Activated T-cell treated with anti-CD3 and anti-CD28 coated beads, Interleukin-2, amount 50 U/mL, for 24 hours (primary cell): ENCODE data around the gene CDK9.

Source experiments
- DNase-seq: peaks from one replicate; pipeline ENCODE4 v3.0.0-alpha.2; 2020
- H3K27ac Mint-ChIP-seq: 2 replicates; pipeline ENCODE4 v1.8.0; 2020; ENCODE audit warnings: mild to moderate bottlenecking, mixed read lengths
- H3K27me3 Mint-ChIP-seq: 2 replicates; pipeline ENCODE4 v1.8.0; 2020; ENCODE audit warnings: mixed read lengths
- H3K36me3 Mint-ChIP-seq: 2 replicates; pipeline ENCODE4 v1.8.0; 2020; ENCODE audit warnings: low read depth, mixed read lengths
- H3K4me1 Mint-ChIP-seq: 2 replicates; pipeline ENCODE4 v1.8.0; 2020; ENCODE audit warnings: low read depth, mixed read lengths
- H3K4me3 Mint-ChIP-seq: 2 replicates; pipeline ENCODE4 v1.8.0; 2020; ENCODE audit warnings: mild to moderate bottlenecking, moderate library complexity, mixed read lengths
- H3K9me3 Mint-ChIP-seq: 2 replicates; pipeline ENCODE4 v1.8.0; 2020; ENCODE audit warnings: mixed read lengths

Gene CDK9

GRCh38 chr9:127801955-127802575, 16.2 kb downstream of the CDK9 start:
- H3K27me3 Mint-ChIP-seq, result no peaks in the 10 kb centered on the region
- H3K27ac Mint-ChIP-seq, result peak overlapping the region; percentile 88
- H3K4me3 Mint-ChIP-seq, result peak overlapping the region; percentile 76
- H3K36me3 Mint-ChIP-seq, result peaks cover 38% of the 10 kb centered on the region
- no peaks in the 10 kb centered on the region for H3K9me3 Mint-ChIP-seq
- H3K4me1 Mint-ChIP-seq, result peaks cover 40% of the 10 kb centered on the region
- no peak for DNase-seq

DNA sequence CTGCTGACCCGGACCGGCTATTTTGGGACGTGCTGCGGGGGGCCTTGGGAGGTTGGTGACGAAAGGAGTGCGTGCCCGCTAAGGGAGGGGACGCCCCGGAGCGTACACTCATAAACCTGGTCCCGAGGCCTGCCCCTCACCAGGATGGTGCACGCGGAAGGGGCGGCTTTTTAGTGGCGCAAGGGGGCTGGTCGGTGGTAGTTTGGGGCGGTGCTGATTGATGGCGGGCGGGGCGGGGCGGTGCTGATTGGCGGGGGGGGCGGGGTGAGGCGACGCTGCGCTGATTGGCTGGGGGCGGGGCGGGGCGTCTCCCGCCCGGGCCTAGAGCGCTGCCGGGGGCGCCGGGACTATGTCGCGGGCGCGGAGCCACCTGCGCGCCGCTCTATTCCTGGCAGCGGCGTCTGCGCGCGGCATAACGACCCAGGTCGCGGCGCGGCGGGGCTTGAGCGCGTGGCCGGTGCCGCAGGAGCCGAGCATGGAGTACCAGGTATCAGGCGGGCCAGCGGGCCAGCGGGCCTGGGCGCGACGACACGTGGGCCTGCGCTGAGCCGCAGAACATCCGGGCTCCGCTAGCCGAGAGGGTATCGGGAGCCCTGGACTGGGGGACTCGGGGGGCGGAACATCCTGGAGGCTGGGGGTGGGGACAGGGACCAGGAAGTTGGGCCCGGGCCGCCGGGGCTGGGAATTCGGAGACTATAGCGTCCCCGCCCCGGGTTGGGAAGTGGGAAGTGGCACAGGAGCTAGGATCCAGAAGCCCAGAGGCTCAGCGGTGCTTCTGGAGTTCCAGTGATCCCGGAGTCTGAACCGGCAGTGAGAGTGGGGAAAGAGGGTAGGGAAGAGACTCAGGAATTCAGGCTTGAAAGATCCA, 17.0 kb downstream of the CDK9 start, which contains the start of gene FPGS:
Gene FPGS, plus strand, starts transcription at position 307 of the 868 bp plus-strand sequence. Its CDS starts 43 bp downstream, at position 350.
- peak; percentile 89 for DNase-seq
- no peaks in the 10 kb centered on the region for H3K27me3 Mint-ChIP-seq
- H3K9me3 Mint-ChIP-seq, result no peaks in the 10 kb centered on the region
- peak within 1 kb of the TSS; percentile 99 for H3K27ac Mint-ChIP-seq
- H3K4me3 Mint-ChIP-seq, result peak within 1 kb of the TSS; percentile 99
- peaks cover 33% of the 10 kb centered on the region for H3K4me1 Mint-ChIP-seq
- H3K36me3 Mint-ChIP-seq, result peaks cover 46% of the 10 kb centered on the region

GRCh38 chr9:127803507-127804352, 17.9 kb downstream of the CDK9 start:
- peak; percentile 57 for DNase-seq
- Mint-ChIP-seq H3K27ac (peak overlapping the region; percentile 99), H3K4me3 (peak overlapping the region; percentile 99), H3K9me3 (no peaks in the 10 kb centered on the region), H3K27me3 (no peaks in the 10 kb centered on the region), H3K36me3 (peaks cover 55% of the 10 kb centered on the region), H3K4me1 (peaks cover 30% of the 10 kb centered on the region)

DNA sequence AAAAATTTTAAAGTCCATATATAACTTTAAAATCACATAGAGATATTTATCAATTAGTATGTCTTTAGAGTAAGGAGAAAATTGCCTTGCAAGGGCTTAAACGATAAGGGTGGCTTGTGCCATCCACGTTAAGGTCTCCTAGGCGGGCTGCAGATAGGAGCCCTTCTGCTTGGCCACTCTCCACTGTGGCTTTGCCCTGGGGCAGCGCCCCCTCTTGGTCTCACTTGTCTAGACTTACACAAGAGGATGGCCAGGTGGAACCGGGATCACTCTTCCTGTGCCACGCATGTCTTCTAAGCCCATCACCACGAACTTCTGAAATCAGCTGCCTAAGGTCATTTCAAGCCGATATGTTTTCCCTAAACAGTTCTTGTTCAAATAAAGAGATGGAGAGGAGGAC, 19.8 kb downstream of the CDK9 start:
- peak overlapping the region; percentile 78 for H3K27ac Mint-ChIP-seq
- no peak for DNase-seq
- H3K27me3 Mint-ChIP-seq, result no peaks in the 10 kb centered on the region
- no peaks in the 10 kb centered on the region for H3K9me3 Mint-ChIP-seq
- no peak overlapping the region for H3K4me3 Mint-ChIP-seq
- peaks cover 70% of the 10 kb centered on the region for H3K36me3 Mint-ChIP-seq
- peaks cover 29% of the 10 kb centered on the region for H3K4me1 Mint-ChIP-seq

GRCh38 chr9:127806871-127807270, 21.0 kb downstream of the CDK9 start:
- H3K27ac Mint-ChIP-seq, result peak overlapping the region; percentile 60
- no peaks in the 10 kb centered on the region for H3K27me3 Mint-ChIP-seq
- peaks cover 22% of the 10 kb centered on the region for H3K4me1 Mint-ChIP-seq
- peaks cover 80% of the 10 kb centered on the region for H3K36me3 Mint-ChIP-seq
- no peak overlapping the region for H3K4me3 Mint-ChIP-seq
- no peaks in the 10 kb centered on the region for H3K9me3 Mint-ChIP-seq
- DNase-seq, result no peak

GRCh38 chr9:127808347-127809001, 22.6 kb downstream of the CDK9 start:
- Mint-ChIP-seq H3K36me3 (peaks cover 89% of the 10 kb centered on the region), H3K27ac (peak overlapping the region; percentile 44), H3K4me1 (peaks cover 15% of the 10 kb centered on the region), H3K27me3 (no peaks in the 10 kb centered on the region), H3K9me3 (no peaks in the 10 kb centered on the region), H3K4me3 (no peak overlapping the region)
- DNase-seq, result no peak

DNA sequence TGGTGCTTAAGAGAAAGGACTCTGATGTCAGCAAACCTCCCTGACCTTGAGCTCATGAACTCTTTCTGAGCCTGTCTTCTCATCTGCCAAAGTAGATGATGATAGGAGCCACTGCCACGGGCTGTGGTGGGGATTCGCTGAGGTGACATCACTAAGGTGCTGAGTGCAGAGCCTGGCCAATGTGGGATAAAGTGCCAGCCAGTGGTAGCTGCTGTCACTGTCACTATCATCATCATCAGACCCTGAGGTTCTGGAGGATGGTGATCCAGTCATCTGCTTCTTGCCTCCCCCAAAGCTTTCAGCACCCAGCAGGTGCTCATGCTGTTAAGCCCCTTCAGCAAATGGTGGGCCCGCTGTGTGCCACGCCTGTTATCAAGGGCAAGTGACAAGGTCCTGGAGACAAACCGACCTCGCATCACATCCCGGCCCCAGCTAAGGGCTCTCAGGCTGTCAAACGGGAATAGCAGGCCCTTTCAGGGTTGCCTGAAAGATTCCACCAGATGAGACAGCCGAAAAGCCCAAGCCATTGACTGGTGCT, 23.2 kb downstream of the CDK9 start:
- Mint-ChIP-seq H3K4me1 (peaks cover 11% of the 10 kb centered on the region), H3K36me3 (peaks cover 90% of the 10 kb centered on the region), H3K9me3 (no peaks in the 10 kb centered on the region), H3K27ac (peak overlapping the region; percentile 44), H3K27me3 (no peaks in the 10 kb centered on the region), H3K4me3 (no peak overlapping the region)
- DNase-seq, result no peak

DNA sequence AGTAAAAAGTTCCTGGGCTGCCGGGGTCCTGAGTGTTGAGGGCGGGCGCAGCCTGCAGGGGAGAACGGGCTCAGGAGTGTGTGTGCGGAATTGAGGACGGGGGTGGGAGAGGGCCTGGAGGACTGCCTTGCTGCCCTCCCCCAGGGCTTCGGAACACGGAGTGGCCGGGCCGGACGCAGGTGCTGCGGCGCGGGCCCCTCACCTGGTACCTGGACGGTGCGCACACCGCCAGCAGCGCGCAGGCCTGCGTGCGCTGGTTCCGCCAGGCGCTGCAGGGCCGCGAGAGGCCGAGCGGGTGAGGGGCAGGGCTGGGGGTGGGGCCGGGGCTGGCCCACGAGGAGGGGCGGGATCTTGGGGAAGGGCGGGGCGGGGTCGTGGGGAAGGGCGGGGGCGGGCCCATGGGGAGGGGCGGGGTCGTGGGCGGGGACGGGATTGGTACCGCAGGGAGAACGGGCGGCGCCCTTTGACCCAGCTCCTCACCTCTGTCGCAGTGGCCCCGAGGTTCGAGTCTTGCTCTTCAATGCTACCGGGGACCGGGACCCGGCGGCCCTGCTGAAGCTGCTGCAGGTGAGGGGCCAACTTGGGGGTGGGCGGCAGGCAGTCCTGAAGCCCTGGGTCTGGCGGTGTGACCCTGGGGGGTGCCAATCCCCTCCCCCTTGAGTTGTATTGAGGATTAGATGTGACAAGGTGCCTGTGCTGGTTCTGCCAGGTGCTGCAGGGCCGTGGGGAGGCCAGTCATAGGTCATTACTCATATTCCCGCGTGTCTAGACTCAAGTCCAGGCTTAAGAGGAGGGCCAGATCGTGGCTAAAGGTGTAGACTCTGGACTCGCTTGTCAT, 23.9 kb downstream of the CDK9 start:
- peaks cover 5% of the 10 kb centered on the region for H3K4me1 Mint-ChIP-seq
- DNase-seq, result no peak
- H3K36me3 Mint-ChIP-seq, result peaks cover 90% of the 10 kb centered on the region
- no peaks in the 10 kb centered on the region for H3K9me3 Mint-ChIP-seq
- no peak overlapping the region for H3K4me3 Mint-ChIP-seq
- H3K27ac Mint-ChIP-seq, result no peak overlapping the region
- no peaks in the 10 kb centered on the region for H3K27me3 Mint-ChIP-seq

DNA sequence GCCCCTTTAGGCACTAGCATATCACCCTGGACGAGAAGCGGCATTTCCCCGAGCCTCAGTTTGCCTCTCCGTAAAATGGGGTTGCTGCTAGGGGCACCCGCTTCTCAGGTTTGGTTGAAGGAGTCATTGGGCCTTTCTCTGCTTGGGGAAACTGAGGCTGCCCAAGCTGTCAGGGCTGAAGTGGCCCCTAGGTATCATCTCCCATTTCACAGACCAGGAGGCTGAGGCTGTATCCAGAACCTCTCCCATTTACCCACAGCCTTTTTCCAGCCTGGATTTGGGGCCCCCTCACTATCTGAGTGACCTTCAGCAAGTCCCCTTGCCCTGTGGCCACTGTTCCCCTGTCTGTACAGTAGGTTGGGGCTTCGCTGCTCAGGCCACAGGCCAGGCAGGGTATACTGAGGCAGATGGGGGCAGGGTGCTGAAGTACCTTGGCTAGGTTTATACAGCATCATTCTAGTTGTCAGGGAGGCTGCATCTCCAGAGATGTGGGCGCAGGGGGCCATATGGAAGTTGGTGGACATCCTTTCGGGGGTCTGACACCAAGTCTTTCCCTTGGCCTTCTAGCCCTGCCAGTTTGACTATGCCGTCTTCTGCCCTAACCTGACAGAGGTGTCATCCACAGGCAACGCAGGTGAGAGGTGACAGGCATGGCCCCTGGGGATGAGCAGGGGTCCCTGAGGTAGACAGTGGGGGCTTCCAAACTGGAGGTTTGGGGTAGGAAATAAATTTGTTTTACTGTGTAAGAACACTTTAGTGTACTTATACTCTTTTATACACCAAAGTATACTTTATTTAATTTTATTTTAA, 24.7 kb downstream of the CDK9 start:
- Mint-ChIP-seq H3K4me3 (no peak overlapping the region), H3K9me3 (no peaks in the 10 kb centered on the region), H3K36me3 (peaks cover 89% of the 10 kb centered on the region), H3K27me3 (no peaks in the 10 kb centered on the region), H3K27ac (no peak overlapping the region), H3K4me1 (peaks cover 5% of the 10 kb centered on the region)
- DNase-seq, result no peak

- Mint-ChIP-seq H3K27me3 (no peaks in the 10 kb centered on the region), H3K27ac (peak overlapping the region; percentile 47), H3K9me3 (no peaks in the 10 kb centered on the region), H3K4me1 (no peaks in the 10 kb centered on the region), H3K36me3 (peaks cover 87% of the 10 kb centered on the region), H3K4me3 (no peak overlapping the region)
- DNase-seq, result no peak
Observed at GRCh38 chr9:127812011-127812410, 26.2 kb downstream of the CDK9 start.

DNA sequence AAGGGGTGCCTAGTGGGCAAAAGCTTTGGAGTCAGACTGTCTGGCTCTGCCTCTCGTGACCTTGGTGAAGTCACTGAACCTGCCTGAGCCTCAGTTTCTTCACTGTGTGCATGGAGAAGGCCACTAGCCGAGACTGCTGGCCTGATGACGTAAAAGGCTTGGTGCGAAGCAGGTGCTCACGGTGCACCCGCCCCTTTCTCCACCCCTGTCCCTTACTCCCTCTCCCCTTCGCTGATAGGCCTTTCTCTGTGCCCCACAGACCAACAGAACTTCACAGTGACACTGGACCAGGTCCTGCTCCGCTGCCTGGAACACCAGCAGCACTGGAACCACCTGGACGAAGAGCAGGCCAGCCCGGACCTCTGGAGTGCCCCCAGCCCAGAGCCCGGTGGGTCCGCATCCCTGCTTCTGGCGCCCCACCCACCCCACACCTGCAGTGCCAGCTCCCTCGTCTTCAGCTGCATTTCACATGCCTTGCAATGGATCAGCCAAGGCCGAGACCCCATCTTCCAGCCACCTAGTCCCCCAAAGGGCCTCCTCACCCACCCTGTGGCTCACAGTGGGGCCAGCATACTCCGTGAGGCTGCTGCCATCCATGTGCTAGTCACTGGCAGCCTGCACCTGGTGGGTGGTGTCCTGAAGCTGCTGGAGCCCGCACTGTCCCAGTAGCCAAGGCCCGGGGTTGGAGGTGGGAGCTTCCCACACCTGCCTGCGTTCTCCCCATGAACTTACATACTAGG, 27.3 kb downstream of the CDK9 start:
- Mint-ChIP-seq H3K9me3 (no peaks in the 10 kb centered on the region), H3K4me1 (no peaks in the 10 kb centered on the region), H3K27ac (peak overlapping the region; percentile 38), H3K36me3 (peaks cover 87% of the 10 kb centered on the region), H3K27me3 (no peaks in the 10 kb centered on the region), H3K4me3 (no peak overlapping the region)
- no peak for DNase-seq

DNA sequence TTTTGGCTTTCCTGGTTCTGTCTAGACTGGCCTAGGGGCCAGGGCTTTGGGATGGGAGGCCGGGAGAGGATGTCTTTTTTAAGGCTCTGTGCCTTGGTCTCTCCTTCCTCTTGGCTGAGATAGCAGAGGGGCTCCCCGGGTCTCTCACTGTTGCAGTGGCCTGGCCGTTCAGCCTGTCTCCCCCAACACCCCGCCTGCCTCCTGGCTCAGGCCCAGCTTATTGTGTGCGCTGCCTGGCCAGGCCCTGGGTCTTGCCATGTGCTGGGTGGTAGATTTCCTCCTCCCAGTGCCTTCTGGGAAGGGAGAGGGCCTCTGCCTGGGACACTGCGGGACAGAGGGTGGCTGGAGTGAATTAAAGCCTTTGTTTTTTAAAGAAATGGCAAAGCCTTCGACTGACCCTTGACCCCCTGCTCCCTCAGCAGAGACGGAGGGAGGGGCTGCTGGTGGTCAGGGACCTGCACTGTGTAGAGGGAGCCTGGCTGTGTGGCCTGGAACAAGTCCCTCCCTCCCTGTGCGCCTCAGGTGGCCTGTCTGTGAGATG, 27.9 kb downstream of the CDK9 start:
- Mint-ChIP-seq H3K9me3 (no peaks in the 10 kb centered on the region), H3K4me3 (no peak overlapping the region), H3K4me1 (no peaks in the 10 kb centered on the region), H3K27me3 (no peaks in the 10 kb centered on the region), H3K27ac (no peak overlapping the region), H3K36me3 (peaks cover 87% of the 10 kb centered on the region)
- DNase-seq, result no peak
